GM23338 (cell line): Measurements from ENCODE around the gene CPA1. TPM values are rescaled to one million over a fixed set of nuclear protein-coding genes. Genes with fewer than 3 reads are reported as not detected.

ENCODE experiments used
- ATAC-seq: fragments of 200-7000 bp; cut with Tn5 transposase; 3 replicates; pipeline ENCODE4 v1.9.1; 2020
- DNase-seq: peaks from one replicate; pipeline ENCODE4 v3.0.0-alpha.2; 2015; ENCODE audit warnings: low spot score
- H2AFZ ChIP-seq: fragments of 200-600 bp; sonication (generic); 2 replicates; pipeline ENCODE4 v1.8.0; 2016; ENCODE audit warnings: antibody characterized with exemption, mild to moderate bottlenecking, moderate library complexity
- H3F3A ChIP-seq: fragments of 200-600 bp; sonication (generic); replicated peaks from 2 replicates; pipeline ENCODE4 v1.8.0; 2017; ENCODE audit warnings: antibody characterized with exemption, mixed run types, low read depth
- H3K27ac ChIP-seq: fragments of 200-600 bp; sonication (generic); 2 replicates; pipeline ENCODE4 v1.6.1; 2016; ENCODE audit warnings: low read depth
- H3K27me3 ChIP-seq: fragments of 200-600 bp; sonication (generic); 2 replicates; pipeline ENCODE4 v1.8.0; 2016; ENCODE audit warnings: mild to moderate bottlenecking, mixed run types, moderate library complexity; ENCODE audit not compliant: insufficient read depth
- H3K36me3 ChIP-seq: fragments of 200-600 bp; sonication (generic); 2 replicates; pipeline ENCODE4 v1.8.0; 2016; ENCODE audit warnings: mild to moderate bottlenecking; ENCODE audit not compliant: insufficient read depth
- H3K4me1 ChIP-seq: fragments of 200-600 bp; sonication (generic); 2 replicates; pipeline ENCODE4 v1.8.0; 2016; ENCODE audit warnings: mild to moderate bottlenecking, moderate library complexity; ENCODE audit not compliant: insufficient read depth
- H3K4me2 ChIP-seq: fragments of 200-600 bp; sonication (generic); 2 replicates; pipeline ENCODE4 v1.7.1; 2017; ENCODE audit warnings: mixed run types
- H3K4me3 ChIP-seq: fragments of 200-600 bp; sonication (generic); 2 replicates; pipeline ENCODE4 v1.6.1; 2016; ENCODE audit warnings: mixed run types
- H3K79me2 ChIP-seq: fragments of 200-600 bp; sonication (generic); replicated peaks from 2 replicates; pipeline ENCODE4 v1.8.0; 2017; ENCODE audit warnings: mild to moderate bottlenecking; ENCODE audit not compliant: insufficient read depth
- H3K9me2 ChIP-seq: fragments of 200-600 bp; sonication (generic); 2 replicates; pipeline ENCODE4 v1.8.0; 2017; ENCODE audit not compliant: insufficient read depth
- H4K20me1 ChIP-seq: fragments of 200-600 bp; sonication (generic); replicated peaks from 2 replicates; pipeline ENCODE4 v1.8.0; 2017; ENCODE audit warnings: mild to moderate bottlenecking; ENCODE audit not compliant: insufficient read depth
- H3K27ac Mint-ChIP-seq: 2 replicates; pipeline ENCODE4 v1.8.0; 2020; ENCODE audit warnings: inconsistent platforms, mild to moderate bottlenecking, moderate library complexity, mixed read lengths
- H3K27me3 Mint-ChIP-seq: 3 replicates; pipeline ENCODE4 v1.8.0; 2022; ENCODE audit warnings: low read depth, mild to moderate bottlenecking, moderate library complexity, mixed read lengths, inconsistent platforms; ENCODE audit not compliant: insufficient read depth, poor library complexity
- H3K36me3 Mint-ChIP-seq: 3 replicates; pipeline ENCODE4 v1.8.0; 2021; ENCODE audit warnings: low read depth, mild to moderate bottlenecking, inconsistent platforms, moderate library complexity, mixed read lengths
- H3K4me1 Mint-ChIP-seq: 3 replicates; pipeline ENCODE4 v1.8.0; 2020; ENCODE audit warnings: mild to moderate bottlenecking, inconsistent platforms, mixed read lengths
- H3K4me3 Mint-ChIP-seq: 3 replicates; pipeline ENCODE4 v1.8.0; 2021; ENCODE audit warnings: moderate library complexity, mild to moderate bottlenecking, inconsistent platforms, mixed read lengths
- H3K9me3 Mint-ChIP-seq: 3 replicates; pipeline ENCODE4 v1.8.0; 2020; ENCODE audit warnings: moderate library complexity, mild to moderate bottlenecking, inconsistent platforms, mixed read lengths
- CREB1 ChIP-seq: fragments of 250-450 bp; sonication (Bioruptor Pico); IDR thresholded peaks from 2 replicates; pipeline ENCODE4 v1.5.0; 2020; ENCODE audit warnings: low read depth, mild to moderate bottlenecking, moderate library complexity
- ETS1 ChIP-seq: IDR thresholded peaks from 2 replicates; pipeline ENCODE4 v1.6.1; 2016; ENCODE audit warnings: antibody characterized with exemption
- EZH2 ChIP-seq: fragments of 200-600 bp; sonication (generic); IDR thresholded peaks from one replicate; pipeline ENCODE4 v1.8.0; 2017; ENCODE audit warnings: antibody characterized with exemption, mild to moderate bottlenecking, low read depth; ENCODE audit not compliant: unreplicated experiment
- POLR2AphosphoS5 ChIP-seq: IDR thresholded peaks from 2 replicates; pipeline ENCODE4 v1.6.1; 2016; ENCODE audit warnings: antibody characterized with exemption, low read depth
- REST ChIP-seq: IDR thresholded peaks from one replicate; pipeline ENCODE4 v1.6.1; 2018; ENCODE audit warnings: antibody characterized with exemption; ENCODE audit not compliant: unreplicated experiment
- STAT1 ChIP-seq: IDR thresholded peaks from one replicate; pipeline ENCODE4 v1.6.1; 2016; ENCODE audit warnings: antibody characterized with exemption; ENCODE audit not compliant: unreplicated experiment
- ZNF114 ChIP-seq: fragments of 250-450 bp; sonication (Bioruptor Pico); IDR thresholded peaks from 2 replicates; pipeline ENCODE4 v1.5.0; 2020; ENCODE audit warnings: mild to moderate bottlenecking, moderate library complexity
- ZNF331 ChIP-seq: fragments of 250-450 bp; sonication (Bioruptor Pico); IDR thresholded peaks from 2 replicates; pipeline ENCODE4 v1.5.0; 2020; ENCODE audit warnings: low read depth, mild to moderate bottlenecking, moderate library complexity
- ZNF462 ChIP-seq: fragments of 250-450 bp; sonication (Bioruptor Pico); IDR thresholded peaks from 2 replicates; pipeline ENCODE4 v1.5.0; 2020; ENCODE audit warnings: mild to moderate bottlenecking, moderate library complexity
- polyA plus RNA-seq: library from polyadenylated mRNA; unstranded; fragments of >200 nt; fragmentation: Nextera tagmentation; extraction: Ambion mirVana; gene quantifications from 2 replicates; pipeline ENCODE4 v1.2.1, GENCODE V29; 2016
- total RNA-seq: library from RNA; depleted of rRNA; stranded (reverse); fragments of >200 nt; shearing (Covaris generic); gene quantifications from 2 replicates; pipeline ENCODE4 v1.2.3, GENCODE V29; 2014

Gene CPA1
- total and polyA plus RNA-seq, 2 experiments from 2014 or later, result not detected

GRCh38 chr7:130387628-130388403, 7.5 kb downstream of the CPA1 start (continued):
- TF ChIP-seq REST, result no peak
- TF ChIP-seq CREB1 (CRISPR knock-in tag), result no peak
- TF ChIP-seq ETS1, result no peak
- no peak for TF ChIP-seq ZNF331 (CRISPR knock-in tag)

GRCh38 chr7:130388671-130389070, 8.4 kb downstream of the CPA1 start:
- H3K4me2 ChIP-seq, result no peak overlapping the region
- H3K27ac Mint-ChIP-seq, result no peak overlapping the region
- H3K4me1 ChIP-seq, result no peaks in the 10 kb centered on the region
- H3K79me2 ChIP-seq, result no peaks in the 10 kb centered on the region
- ATAC-seq (no peak), DNase-seq (no peak)
- no peaks in the 10 kb centered on the region for H3F3A ChIP-seq
- peaks cover 4% of the 10 kb centered on the region; the same call in 2 of the 3 replicates for H3K9me3 Mint-ChIP-seq
- H3K27me3 ChIP-seq, result no peaks in the 10 kb centered on the region
- H3K4me3 Mint-ChIP-seq, result no peak overlapping the region
- H3K36me3 Mint-ChIP-seq, result peaks cover 3% of the 10 kb centered on the region; the same call in 2 of the 3 replicates
- no peak overlapping the region for H3K4me3 ChIP-seq
- H3K9me2 ChIP-seq, result peaks cover 6% of the 10 kb centered on the region; the same call in 1 of the 2 replicates
- H3K4me1 Mint-ChIP-seq, result no peaks in the 10 kb centered on the region; the same call in 1 of the 3 replicates
- no peaks in the 10 kb centered on the region for H3K36me3 ChIP-seq
- H2AFZ ChIP-seq, result no peak overlapping the region
- H3K27me3 Mint-ChIP-seq, result peaks cover 2% of the 10 kb centered on the region
- no peaks in the 10 kb centered on the region for H4K20me1 ChIP-seq
- H3K27ac ChIP-seq, result no peak overlapping the region
- TF ChIP-seq REST, result no peak
- TF ChIP-seq EZH2, result no peak
- no peak for TF ChIP-seq STAT1
- no peak for TF ChIP-seq POLR2AphosphoS5
- TF ChIP-seq CREB1 (CRISPR knock-in tag), result no peak
- no peak for TF ChIP-seq ZNF462 (CRISPR knock-in tag)
- no peak for TF ChIP-seq ZNF114 (CRISPR knock-in tag)
